OCI-LY7 (cell line): Measurements from ENCODE around the gene RANBP17.

ENCODE experiments used
- EZH2phosphoT487 ChIP-seq: fragments of 200-600 bp; sonication (generic); IDR thresholded peaks from 2 replicates; pipeline ENCODE4 v1.6.1; 2018; ENCODE audit warnings: low read depth, borderline replicate concordance, mild to moderate bottlenecking, mixed run types, antibody characterized with exemption, low read length, moderate library complexity, mixed read lengths
- TF ChIP-seq, protein P1 (sequence below): fragments of 200-600 bp; sonication (generic); conservative IDR thresholded peaks from 2 replicates; pipeline ENCODE4 v1.5.1; 2014; ENCODE audit warnings: mild to moderate bottlenecking, antibody characterized with exemption, low read length, moderate library complexity, mixed read lengths

DNA sequence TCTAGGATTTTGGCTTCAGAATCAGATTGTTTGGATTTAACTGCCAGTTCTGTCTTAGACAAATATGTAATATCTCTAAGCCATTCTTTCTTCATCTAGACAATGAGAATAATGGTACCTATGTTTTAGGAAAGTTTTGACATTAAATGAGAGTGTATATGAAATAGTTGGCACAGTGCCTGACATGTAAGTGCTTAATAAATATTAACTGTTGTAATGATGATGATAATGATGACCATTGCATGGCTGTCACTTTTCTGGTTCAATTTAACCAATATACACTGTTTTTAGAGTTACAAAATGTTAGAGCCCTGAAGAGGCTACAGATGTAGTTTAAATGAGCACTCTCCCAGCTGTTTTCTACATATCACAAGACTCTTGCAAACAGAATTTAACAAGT, 131.7 kb downstream of the RANBP17 start:
- TF ChIP-seq, protein P1, sequence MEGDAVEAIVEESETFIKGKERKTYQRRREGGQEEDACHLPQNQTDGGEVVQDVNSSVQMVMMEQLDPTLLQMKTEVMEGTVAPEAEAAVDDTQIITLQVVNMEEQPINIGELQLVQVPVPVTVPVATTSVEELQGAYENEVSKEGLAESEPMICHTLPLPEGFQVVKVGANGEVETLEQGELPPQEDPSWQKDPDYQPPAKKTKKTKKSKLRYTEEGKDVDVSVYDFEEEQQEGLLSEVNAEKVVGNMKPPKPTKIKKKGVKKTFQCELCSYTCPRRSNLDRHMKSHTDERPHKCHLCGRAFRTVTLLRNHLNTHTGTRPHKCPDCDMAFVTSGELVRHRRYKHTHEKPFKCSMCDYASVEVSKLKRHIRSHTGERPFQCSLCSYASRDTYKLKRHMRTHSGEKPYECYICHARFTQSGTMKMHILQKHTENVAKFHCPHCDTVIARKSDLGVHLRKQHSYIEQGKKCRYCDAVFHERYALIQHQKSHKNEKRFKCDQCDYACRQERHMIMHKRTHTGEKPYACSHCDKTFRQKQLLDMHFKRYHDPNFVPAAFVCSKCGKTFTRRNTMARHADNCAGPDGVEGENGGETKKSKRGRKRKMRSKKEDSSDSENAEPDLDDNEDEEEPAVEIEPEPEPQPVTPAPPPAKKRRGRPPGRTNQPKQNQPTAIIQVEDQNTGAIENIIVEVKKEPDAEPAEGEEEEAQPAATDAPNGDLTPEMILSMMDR, result no peak
- no peak for TF ChIP-seq EZH2phosphoT487
